Measurements from ENCODE around the gene AGPAT4.

Gene AGPAT4

DNA sequence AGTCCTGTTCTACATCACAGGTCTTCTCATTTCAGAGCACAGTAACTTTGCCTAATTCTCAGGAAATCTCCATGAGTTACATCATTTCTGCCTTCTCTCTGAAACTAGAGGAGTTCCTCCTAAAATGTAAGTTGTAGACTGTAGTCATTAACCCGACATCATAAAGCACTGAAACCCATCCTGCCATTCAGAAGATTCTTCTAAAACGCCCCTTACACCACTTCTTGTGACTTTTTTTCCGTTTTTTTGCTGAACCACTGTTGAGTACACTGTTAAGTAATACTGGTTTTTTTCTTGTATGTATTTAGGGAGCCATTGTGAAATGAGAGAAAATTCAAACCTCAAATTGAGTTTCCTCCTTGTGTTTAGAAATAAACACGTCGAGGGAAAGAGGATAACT is 164.9 kb downstream of the AGPAT4 start:
- H3K79me2 ChIP-seq (ENCODE audit: insufficient read depth, low read length): no peaks in the 10 kb centered on the region
- no peaks in the 10 kb centered on the region for H4K20me1 ChIP-seq (ENCODE audit: insufficient read depth, low read length)
- H3K4me2 ChIP-seq (ENCODE audit: low read length): no peak overlapping the region
- no peaks in the 10 kb centered on the region for H3K9me2 ChIP-seq (ENCODE audit: low read depth, low read length)
- no peak overlapping the region for H3K4me3 ChIP-seq (ENCODE audit: low read depth, low read length, poor library complexity, severe bottlenecking)
- H3K9me3 ChIP-seq (ENCODE audit: low read length): no peaks in the 10 kb centered on the region
- H3K27ac ChIP-seq (ENCODE audit: low read depth, low read length, poor library complexity, severe bottlenecking): no peak overlapping the region
- no peak overlapping the region for H3K9ac ChIP-seq (ENCODE audit: low read length)
- no peaks in the 10 kb centered on the region for H3K27me3 ChIP-seq (ENCODE audit: insufficient read depth, low read length)
- H3F3A ChIP-seq (ENCODE audit: insufficient read depth, low read length): no peaks in the 10 kb centered on the region
- H3K4me1 ChIP-seq (ENCODE audit: insufficient read depth, low read length, severe bottlenecking): no peaks in the 10 kb centered on the region
- H2AFZ ChIP-seq (ENCODE audit: low read length): no peak overlapping the region
- TF ChIP-seq, protein P1, sequence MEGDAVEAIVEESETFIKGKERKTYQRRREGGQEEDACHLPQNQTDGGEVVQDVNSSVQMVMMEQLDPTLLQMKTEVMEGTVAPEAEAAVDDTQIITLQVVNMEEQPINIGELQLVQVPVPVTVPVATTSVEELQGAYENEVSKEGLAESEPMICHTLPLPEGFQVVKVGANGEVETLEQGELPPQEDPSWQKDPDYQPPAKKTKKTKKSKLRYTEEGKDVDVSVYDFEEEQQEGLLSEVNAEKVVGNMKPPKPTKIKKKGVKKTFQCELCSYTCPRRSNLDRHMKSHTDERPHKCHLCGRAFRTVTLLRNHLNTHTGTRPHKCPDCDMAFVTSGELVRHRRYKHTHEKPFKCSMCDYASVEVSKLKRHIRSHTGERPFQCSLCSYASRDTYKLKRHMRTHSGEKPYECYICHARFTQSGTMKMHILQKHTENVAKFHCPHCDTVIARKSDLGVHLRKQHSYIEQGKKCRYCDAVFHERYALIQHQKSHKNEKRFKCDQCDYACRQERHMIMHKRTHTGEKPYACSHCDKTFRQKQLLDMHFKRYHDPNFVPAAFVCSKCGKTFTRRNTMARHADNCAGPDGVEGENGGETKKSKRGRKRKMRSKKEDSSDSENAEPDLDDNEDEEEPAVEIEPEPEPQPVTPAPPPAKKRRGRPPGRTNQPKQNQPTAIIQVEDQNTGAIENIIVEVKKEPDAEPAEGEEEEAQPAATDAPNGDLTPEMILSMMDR (IDR thresholded peaks at IDR 0.05; ENCODE audit: low read length): no peak
- no peak for TF ChIP-seq EZH2 (IDR thresholded peaks at IDR 0.05; ENCODE audit: borderline replicate concordance, low read length)
- peaks cover 67% of the 10 kb centered on the region for H3K36me3 ChIP-seq (ENCODE audit: insufficient read depth, low read length)

GRCh38 chr6:161107779-161108730 is 165.8 kb downstream of the AGPAT4 start:
- TF ChIP-seq, protein P1 (IDR thresholded peaks at IDR 0.05; ENCODE audit: low read length): no peak
- Histone ChIP-seq H3K4me1 (ENCODE audit: insufficient read depth, low read length, severe bottlenecking) (no peaks in the 10 kb centered on the region), H3K36me3 (ENCODE audit: insufficient read depth, low read length) (peaks cover 62% of the 10 kb centered on the region), H3K27ac (ENCODE audit: low read depth, low read length, poor library complexity, severe bottlenecking) (no peak overlapping the region), H2AFZ (ENCODE audit: low read length) (no peak overlapping the region), H3K9ac (ENCODE audit: low read length) (no peak overlapping the region), H4K20me1 (ENCODE audit: insufficient read depth, low read length) (no peaks in the 10 kb centered on the region), H3K79me2 (ENCODE audit: insufficient read depth, low read length) (no peaks in the 10 kb centered on the region), H3K9me2 (ENCODE audit: low read depth, low read length) (no peaks in the 10 kb centered on the region), H3K27me3 (ENCODE audit: insufficient read depth, low read length) (no peaks in the 10 kb centered on the region), H3F3A (ENCODE audit: insufficient read depth, low read length) (no peaks in the 10 kb centered on the region), H3K4me3 (ENCODE audit: low read depth, low read length, poor library complexity, severe bottlenecking) (no peak overlapping the region), H3K4me2 (ENCODE audit: low read length) (no peak overlapping the region), H3K9me3 (ENCODE audit: low read length) (no peaks in the 10 kb centered on the region)

DNA sequence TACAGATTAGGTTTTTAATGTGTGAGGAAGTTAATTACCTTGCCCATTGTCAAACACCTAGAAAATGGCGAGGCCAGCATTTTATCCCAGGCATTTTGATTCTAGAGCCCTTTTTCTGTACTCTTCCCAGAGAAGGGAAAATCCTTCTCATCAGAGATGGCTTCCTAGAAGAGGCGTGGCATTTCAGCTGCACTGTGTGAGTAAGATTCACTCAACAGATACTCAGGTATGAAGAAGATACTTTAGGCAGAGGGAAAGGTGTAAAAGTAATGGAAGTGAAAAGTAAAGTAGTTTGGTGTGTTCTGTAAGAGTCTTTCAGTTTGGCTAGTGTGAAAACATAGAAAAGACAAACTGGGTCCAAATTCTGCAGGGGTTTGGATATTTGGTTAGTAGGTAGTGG is 168.5 kb downstream of the AGPAT4 start:
- H3K4me3 ChIP-seq (ENCODE audit: low read depth, low read length, poor library complexity, severe bottlenecking): no peak overlapping the region
- H3K79me2 ChIP-seq (ENCODE audit: insufficient read depth, low read length): no peaks in the 10 kb centered on the region
- no peak overlapping the region for H3K9ac ChIP-seq (ENCODE audit: low read length)
- no peak overlapping the region for H2AFZ ChIP-seq (ENCODE audit: low read length)
- no peak overlapping the region for H3K27ac ChIP-seq (ENCODE audit: low read depth, low read length, poor library complexity, severe bottlenecking)
- no peak for TF ChIP-seq EZH2 (IDR thresholded peaks at IDR 0.05; ENCODE audit: borderline replicate concordance, low read length)
- TF ChIP-seq, protein P1 (IDR thresholded peaks at IDR 0.05; ENCODE audit: low read length): no peak
- H3K27me3 ChIP-seq (ENCODE audit: insufficient read depth, low read length): no peaks in the 10 kb centered on the region
- peaks cover 36% of the 10 kb centered on the region for H3K36me3 ChIP-seq (ENCODE audit: insufficient read depth, low read length)
- no peaks in the 10 kb centered on the region for H4K20me1 ChIP-seq (ENCODE audit: insufficient read depth, low read length)
- no peaks in the 10 kb centered on the region for H3F3A ChIP-seq (ENCODE audit: insufficient read depth, low read length)
- no peaks in the 10 kb centered on the region for H3K9me2 ChIP-seq (ENCODE audit: low read depth, low read length)
- H3K4me2 ChIP-seq (ENCODE audit: low read length): no peak overlapping the region
- no peaks in the 10 kb centered on the region for H3K9me3 ChIP-seq (ENCODE audit: low read length)
- no peaks in the 10 kb centered on the region for H3K4me1 ChIP-seq (ENCODE audit: insufficient read depth, low read length, severe bottlenecking)

Data from OCI-LY1 (cell line).